ENCODE measurements around the gene CHPF.

Gene CHPF

DNA sequence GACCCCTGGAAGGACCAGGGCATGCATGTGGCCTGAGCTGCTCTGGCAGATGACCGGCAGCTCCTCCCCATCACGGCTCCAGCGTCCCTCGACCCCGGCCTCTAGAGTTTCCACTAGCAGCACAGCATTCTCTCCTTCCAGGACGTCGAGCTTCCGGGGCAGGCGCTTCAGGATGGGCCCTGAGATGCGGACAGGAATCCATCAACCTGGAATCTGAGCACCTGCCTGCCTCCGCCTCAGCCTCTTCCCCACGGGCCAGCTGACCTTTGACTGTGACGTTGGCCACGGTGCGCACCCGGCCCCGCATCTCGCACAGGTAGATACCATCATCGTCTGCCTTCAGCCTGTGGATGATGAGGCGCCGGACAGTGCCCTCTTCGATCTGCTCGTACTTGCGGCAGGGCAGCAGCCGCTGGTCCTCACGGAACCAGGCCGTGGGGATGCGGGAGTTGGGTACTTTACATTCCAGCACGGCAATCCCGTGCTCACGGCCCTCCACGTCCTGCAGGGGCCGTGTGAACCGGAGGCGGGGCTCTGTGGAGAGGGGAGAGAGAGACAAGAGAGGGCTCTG, 24.3 kb upstream of the CHPF start:
- DNase-seq, result no peak

DNA sequence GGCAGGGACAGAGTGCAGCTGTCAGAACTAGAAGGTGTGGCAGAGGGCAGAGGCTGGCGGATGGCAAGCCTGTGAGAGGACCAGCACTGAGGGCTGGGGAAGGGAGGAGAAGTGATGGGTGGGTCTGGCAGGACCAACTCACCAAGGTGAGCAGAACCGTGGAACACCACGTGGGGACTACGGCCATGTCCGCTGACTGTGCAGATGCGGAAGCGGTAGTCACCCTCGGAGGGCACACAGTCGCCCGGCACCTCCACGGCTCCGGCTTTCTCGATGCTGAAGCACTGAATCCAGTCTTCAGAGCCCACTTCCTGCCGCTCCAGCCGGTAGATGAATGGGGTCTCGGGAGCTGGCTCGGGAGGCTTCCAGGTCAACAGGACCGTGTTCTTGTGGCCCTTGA, 23.5 kb upstream of the CHPF start:
- no peak for DNase-seq

DNA sequence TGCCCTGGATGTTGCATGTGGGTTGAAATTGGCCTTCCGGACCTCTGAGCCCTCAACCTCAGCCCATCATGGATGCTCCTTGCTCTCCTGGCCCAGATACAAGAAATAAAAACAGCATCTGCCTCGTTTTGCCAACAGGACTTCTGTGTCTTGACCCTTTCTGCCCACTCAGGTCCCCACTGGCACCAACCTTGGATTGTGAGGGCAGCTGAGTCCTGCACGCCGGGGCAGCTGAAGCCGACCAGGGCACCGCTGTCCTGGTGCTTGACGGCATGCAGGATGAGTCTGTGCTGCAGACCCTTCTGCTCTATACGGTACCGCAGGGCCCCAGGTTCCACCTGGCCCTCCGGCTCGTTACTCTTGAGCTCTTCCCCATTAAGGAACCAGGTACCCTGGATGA, 23.0 kb upstream of the CHPF start:
- DNase-seq, result no peak

DNA sequence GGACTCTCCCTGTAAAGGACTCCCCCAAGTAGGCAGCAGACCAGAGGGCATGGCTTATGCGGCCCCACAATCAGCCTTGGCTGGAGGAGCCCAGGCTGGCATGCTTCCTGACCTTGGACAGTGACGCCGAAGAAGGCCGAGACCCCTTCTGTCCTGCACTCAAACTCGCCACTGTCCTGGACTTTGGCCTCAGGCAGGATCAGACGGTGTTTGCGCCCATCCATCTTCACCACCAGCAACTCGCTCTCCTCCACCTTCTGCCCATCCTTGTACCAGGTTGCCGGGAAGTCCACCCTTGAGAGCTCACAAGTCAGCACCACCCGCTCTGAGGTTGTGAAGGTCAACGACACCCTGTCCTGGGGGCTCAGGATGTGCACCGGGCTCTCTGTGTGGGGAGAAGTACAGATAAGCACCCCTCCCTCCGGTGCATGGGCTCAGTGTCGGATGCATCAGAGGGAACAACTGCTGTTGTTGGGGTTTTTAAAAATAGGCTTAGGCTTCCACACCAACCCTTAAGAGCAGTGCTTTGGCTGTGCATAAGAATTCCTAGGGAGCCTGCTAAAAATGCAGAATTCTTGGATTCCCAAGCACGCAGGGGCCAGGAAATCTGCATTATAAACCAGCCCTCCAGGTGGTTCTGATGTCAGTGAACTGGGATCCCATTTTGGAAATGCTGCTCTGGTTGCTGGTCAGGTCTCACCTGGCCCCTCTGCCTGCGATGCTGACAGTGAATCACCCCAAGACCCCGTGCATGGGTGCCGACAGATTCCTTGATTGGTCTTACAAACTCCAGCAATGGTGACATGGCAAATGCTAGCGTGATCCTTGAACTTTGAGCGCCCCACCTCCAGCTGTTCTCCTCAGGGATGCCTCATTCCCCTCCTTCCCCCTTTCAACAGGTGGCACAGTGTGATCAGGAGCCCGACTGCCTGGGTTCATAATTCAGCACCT, 21.8 kb upstream of the CHPF start:
- DNase-seq, result no peak

DNA sequence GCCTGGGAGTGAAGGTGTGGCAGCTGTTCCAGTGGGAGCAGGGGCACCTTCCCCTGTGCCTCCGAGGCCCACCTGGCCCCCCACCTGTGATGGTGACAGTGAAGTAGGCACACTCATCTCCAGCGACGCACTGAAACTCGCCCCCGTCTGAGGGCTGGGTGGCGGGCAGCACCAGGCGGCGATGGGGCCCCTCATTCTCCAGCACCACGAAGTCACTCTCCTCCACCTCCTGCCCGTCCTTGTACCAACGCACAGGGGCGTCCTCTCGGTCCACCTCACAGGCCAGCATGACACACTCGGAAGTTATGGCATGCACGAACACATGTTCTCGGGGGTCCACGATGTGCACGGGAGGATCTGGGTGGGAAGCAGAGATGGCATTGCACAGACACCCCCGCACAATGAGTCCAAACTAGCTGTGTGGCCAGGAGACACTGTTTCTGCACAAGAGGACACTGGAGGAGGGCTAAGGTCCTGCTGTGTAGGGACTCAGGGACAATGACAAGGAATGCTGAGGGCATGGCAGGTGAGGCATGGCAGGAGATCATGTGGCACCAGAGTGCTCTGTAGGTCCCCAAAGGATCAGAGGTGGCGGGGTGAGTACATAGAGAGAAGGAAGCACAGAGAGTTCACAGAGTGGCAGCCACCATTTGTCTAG, 19.8 kb upstream of the CHPF start:
- DNase-seq, result no peak

DNA sequence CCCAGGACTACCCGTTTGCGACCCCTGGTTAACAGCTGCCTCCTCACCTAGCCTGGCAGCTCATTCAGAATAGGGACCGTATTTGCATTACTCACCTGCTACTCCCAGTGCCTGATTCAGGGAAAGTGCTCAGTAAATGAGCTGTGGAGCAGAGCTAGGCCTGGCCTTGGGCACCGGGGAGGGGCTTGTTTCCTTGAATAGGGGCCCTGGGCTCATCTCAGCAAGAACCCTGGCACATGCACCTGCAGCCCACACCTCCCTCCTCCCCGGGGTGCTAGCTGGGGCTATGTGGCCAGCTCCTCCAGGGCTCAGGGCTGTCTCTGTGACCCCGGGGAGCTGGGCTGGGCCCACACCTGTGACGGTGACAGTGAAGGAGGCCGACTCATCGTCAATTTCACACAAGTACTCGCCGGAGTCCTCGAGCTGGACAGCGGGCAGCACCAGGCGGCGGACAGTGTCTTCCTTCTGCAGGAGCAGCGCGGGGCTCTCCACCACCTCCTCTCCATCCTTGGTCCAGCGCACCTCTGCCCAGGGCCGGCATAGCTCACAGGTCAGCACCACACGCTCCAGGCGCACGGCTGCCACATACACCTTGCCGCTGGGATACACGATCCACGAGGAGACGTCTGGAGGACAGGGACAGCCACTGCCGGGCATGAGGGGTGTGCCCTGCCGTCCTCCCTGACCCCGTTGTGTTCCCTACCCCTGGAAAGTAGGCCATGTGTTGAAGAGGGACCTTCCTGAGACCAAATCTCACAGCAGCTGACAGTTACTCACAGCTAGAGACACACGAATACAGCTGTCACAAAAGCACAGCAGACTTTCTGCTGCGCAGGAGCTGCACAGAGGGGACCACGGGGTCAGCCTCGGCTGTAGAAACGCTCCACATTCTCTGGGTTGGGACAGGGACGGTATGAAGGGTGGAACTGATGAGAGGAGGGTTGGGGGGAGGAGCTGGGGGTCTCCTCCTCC, 18.7 kb upstream of the CHPF start:
- DNase-seq, result no peak

DNA sequence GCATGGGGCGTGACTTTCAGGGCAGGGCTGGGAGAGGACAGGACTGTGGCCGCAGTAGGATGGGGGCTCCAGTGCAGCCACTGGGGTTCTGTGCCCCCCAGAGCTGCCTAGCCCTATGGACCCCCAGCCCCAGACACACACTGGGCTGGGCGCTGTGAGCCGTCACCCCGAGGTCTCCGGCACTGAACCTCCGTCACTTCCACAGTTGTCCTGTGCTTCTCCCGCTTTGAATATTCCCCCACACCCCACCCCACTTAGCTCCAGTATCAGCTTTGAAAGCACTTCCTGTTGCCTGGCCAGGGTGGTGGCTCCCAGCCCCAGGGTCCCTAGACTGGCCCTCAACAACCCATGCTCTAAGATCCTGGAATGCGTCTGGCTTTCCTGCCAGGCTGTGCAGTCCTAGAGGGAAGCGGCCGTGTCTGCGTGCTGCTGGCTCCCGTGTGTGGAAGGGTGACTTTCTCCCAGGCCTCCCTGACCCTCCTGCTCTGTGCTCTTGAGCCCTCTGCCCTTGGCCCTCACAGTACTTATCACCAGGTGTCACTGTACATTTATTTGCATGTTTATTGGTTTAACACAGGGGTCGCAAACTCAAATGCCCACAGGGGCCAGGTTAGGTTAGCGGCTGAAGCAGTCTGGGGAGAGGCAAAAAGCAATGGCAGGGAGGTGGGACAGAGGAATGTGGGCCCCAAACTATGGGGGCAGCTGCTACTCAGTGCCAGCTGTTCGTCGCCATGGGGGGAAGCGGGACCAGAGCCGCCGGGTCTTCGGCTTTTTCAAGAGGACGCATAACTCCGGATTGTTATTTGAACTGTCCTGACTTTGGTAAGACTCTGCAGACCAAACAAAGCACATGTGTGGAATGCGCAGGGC, 17.8 kb upstream of the CHPF start:
- no peak for DNase-seq

DNA sequence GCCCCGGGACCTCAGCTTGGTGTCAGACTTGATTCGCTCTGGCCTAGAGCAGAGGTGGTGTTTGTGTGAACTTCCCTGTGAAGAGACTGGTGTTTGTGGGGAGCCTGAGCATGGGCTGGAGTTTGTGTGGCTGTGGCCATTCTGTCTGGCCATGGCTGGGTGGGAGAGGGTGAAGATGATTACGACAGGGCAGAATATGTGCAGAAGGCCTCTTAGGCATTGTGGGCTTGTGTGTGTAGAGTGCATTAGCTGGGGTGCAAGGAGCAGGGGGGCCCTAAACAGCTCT, 17.2 kb upstream of the CHPF start:
- DNase-seq, result no peak

DNA sequence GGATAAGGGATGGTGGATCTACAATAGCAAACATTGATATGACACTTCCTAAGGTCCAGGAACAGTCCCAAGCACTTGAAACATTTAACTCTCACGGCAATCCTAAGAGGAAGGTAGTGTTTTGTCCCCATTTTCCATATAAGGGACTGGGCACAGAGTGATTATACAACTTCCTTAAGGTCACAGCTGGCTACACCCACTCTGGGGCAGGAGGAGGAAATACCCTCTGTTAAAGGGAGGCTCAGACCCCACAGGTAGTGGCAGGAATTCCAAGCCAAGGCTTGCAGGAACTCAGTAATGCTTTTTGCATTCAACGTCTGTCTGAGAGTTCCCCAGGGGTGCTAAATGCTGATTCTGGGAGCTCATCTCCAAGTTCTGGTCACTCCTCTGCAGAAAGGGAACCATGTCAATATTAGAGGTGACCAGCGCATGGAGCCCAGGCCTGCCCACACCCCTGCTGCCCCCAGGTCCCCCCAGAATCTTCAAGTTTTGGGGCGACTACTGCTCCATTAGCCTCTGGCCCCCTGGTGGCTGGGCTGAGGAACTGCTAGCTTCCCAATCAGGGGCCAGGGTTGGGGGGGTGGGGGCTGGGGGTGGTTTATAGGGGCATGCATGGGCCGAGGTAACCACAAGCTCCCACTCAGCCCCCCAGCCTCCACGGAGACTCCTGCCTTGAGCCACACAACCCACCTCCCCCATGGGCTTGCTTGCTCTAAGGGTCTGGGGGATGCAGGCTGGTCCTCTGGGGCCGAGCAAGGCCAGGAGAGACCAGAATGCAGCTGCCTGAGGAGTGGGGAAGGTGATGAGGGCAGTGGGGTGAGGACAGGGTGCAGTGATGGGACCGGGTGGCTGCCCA, 16.7 kb upstream of the CHPF start:
- DNase-seq, result no peak

DNA sequence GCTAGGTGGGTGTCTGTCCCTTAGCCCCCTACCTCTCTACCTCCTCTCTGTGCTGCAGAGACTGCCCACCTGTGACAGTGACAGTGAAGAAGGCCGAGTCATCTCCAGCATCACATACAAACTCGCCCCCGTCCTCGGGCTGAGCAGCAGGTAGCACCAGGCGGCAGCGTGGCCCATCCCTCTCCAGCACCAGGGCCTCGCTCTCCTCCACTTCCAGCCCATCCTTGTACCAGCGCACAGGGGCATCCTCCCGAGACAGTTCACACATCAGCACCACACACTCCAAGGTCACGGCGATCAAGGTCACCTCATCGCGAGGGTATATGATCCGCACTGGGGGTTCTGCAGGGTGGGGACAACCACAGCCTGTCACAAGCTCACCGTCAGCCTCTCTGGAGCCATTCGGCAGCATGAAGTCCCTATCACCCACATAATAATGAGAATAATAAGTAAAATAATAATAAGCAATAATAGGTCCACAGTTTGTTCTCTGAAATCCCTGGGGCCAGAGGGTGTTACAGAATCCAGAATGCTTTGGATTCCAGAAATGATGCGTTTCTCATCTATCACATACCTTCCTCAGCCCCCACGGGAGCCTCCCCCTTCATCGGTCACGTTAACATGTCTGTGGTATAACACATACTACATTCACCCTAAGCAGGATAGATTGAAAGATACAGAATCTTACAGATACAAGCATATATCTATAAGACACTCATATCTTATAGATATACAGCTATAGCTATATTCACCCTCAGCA, 15.7 kb upstream of the CHPF start:
- DNase-seq, result no peak

DNA sequence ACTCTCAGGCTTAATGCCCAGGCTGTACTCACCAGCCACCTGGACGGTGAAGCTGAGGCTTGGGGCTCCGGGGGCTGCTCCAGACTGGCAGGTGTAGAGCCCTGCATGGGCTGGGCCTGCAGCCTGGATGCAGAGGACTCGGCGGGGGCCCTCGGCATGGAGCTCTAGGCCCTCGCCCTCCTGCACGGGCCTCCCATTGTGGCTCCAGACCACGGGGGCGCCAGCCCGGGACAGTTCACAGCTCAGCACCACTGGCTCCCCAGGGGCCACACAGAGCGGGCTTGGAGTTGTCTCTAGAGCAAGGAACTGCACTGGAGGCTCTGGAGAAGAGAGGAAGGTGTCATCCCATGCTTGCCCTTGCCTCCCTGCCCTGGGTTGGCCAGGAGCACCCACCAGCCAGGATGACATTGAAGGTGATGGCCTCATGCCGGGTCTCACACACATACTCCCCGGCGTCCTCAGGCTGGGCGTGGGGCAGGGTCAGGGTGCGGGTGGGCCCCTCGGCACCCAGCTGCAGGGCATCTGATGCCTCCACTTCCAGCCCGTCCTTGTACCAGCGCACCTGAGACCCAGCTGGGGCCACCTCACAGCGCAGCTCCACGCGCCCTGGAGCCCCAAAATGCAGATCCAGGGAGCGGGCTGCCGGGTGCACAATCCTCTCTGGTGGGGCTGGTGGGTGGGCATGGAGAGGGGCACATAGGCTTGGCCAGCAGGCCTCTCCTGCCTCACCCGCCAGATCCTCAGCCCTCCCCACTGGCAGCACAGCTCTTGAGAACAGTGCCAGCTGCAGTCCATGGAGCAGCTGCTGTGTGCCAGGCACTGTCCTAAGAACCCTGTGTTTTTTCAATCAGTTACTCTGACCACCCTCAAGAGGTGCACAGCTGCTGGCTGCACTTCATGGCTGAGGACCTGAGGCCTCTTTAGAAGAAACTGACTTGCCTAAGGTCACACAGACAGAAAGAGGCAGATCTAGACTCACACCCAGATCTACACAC, 14.5 kb upstream of the CHPF start:
- no peak for DNase-seq

DNA sequence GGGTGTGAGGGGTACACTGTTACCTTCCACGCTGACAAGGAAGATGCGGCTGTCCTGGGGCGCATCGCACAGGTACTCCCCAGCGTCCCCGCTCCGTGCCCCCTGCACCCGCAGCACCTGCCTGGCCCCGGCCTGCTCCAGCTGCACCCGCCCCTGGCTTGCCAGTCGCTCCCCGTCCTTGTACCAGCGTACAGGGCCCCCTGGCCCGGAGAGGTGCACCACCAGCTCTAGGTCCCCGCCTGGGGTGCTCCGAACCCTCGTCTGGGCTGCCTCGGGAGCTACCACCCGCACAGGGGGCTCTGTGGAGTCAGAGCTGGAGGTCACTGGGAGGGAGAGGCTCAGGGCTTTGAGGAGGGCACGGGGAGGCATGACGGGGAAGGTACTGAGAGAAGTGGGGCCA, 13.7 kb upstream of the CHPF start:
- no peak for DNase-seq

DNA sequence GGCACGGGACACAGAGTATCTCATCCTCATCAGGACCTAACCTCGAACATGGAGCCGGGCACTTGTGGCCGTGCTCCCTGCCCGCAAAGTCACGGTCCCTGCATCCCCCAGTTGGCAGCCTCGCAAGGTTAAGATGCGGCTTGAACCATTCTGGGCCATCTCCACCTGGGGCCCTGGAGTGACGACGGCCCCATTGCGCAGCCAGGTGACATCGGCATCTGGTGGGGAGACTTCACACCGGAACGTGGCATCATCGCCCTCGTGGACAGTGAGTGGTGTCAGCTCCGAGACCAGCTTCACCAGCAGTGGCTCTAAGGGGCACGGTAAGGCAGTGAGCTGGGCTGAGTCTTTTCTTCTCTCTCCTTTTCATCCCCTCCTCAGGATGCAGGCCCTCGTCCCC, 12.8 kb upstream of the CHPF start:
- no peak for DNase-seq

DNA sequence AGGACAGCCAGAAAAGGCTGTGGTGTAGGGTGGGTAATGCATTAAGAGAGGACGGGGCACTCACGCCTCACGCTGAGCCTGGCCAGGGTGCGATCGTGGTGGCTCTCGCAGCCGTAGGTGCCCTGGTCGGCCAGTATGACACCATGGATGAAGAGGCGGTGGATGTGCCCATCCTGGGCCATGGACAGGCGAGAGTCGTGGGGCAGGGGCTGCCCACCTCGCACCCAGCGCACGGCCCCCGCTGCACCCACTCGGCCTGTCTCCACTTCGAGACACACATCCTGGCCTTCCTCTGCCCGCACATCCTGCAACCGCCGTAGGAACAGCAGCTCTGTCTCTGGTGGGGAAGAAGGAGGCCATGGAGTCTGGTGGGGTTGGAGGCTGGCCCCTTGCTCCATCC, 12.3 kb upstream of the CHPF start:
- DNase-seq, result no peak

DNA sequence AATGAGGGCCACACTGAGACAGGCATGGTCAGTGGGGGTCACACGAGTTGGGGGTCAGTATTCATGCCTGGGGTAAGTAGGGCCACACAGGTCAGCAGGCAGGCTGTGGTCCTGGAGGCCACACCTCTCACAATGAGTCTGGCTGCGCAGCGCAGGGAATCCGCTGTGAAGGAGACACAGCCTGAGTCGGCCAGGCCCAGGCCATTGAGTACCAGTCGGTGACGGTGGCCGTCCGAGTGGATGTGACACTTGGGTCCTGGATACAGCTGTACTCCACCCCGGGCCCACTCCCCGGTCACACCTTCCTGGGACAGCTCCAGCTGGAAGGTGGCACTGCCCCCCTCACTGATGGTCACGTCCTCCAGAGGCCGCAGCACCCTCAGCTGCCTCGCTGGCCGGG, 10.7 kb upstream of the CHPF start:
- DNase-seq, result no peak

DNA sequence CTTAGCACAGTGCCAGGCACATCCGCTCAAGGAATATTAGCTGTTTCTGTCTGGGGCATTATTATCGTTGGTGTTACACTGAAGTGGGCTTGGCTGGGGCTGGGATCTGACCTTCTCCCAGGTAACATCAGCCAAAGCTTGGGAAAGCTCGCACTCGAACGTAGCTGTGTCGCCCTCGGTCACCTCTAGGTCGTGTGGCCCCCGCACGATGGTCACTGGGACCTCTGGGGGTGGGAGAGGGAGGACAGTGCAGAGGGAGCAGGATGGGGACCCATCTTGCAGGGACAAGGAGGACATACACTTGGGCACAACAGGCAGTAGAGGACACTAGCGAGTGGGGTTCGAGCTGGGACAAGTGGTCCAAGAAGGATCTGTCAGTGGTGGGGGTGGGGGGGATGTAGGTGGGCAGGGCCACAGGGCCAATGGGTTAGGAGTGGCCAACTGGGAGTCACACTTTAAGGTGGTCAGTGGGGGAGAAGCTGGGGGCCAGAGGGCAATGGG, 9.9 kb upstream of the CHPF start:
- DNase-seq, result no peak

DNA sequence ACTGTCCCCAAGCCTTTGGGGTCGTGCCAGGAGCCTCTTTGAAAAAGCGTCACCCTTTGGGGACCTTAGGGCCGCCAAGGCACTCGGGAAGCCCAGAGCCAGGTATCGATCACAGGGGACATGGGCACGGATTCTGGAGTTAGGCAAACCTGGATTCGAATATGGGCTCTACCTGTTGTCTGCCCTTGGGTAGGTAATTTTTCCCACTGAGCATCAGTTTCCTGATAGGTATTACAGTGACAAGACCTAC, 9.5 kb upstream of the CHPF start:
- DNase-seq, result no peak

DNA sequence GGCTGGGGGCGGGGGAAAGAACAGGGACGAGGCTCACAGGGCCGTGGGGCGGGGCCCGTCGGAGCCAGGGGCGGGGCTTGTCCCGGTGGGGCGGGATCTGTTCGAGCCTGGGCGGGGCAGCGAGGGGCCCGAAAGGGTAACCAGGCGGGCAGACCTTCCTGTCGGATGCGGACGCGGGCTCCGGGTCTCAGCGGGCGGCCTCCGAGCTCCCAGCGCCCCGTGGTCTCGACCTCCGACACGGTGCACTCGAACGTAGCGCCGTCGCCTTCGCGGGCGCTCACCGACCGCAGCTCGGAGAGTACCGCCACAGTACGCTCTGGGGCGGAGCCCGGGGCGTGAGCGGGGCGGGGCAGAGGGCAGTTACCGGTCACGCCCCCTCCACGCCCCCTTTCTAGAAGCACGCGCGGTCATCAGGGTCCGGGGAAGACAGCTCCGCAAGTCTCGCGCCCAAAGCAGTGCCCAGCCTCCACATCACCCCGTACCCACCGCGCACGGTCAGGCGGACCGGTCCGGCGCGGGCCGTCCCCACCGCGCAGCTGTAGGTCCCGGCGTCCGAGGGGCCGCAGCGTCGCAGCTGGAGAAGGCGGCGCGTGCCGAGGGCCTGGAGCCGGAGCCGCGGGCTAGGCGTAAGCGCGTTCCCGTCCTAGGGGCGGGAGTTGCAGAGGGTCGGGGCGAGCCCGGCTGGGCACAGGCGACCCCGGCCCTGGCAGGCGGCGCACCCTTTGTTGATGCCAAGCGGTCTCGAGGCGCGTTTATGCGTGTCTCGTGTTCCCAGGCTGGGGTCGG, 9.0 kb upstream of the CHPF start:
- DNase-seq, result peak; percentile 79

Data from inflammatory macrophage treated with lipopolysaccharide for 4 hours (primary cell).